SK-N-SH (cell line): ENCODE measurements around the gene TRMT10B. TPM values are rescaled to one million over a fixed set of nuclear protein-coding genes. Genes with fewer than 3 reads are reported as not detected.
"Not testable (repeated sequence)": the region's sequence is repeated elsewhere in the genome, so short reads cannot be mapped to it uniquely, and the experiment has no call there.

Experiments
- CTCF ChIA-PET: fragments of 300-600, 350-600 bp; formaldehyde crosslinking; extraction: SDS; loops from one replicate; lab custom pipeline; 2021; lab: Yijun Ruan, JAX
- POLR2A ChIA-PET: fragments of 350-600 bp; sonication (Branson Sonifier 250); formaldehyde crosslinking; extraction: SDS; loops from one replicate; lab custom pipeline; 2020; ENCODE audit warnings: antibody characterized with exemption, inconsistent platforms; lab: Yijun Ruan, JAX
- DNase-seq: peaks from one replicate; pipeline ENCODE4 v3.0.0; 2012
- H2AFZ ChIP-seq: fragments of 200-600 bp; sonication (generic); 2 replicates; pipeline ENCODE4 v1.8.1; 2016; ENCODE audit warnings: antibody characterized with exemption, mild to moderate bottlenecking, low read depth
- H3F3A ChIP-seq: fragments of 200-600 bp; sonication (generic); replicated peaks from 2 replicates; pipeline ENCODE3; 2016; ENCODE audit warnings: antibody characterized with exemption, mild to moderate bottlenecking; ENCODE audit not compliant: insufficient read depth
- H3K27ac ChIP-seq, 2 experiments: fragments of 200-500 bp in 1 of 2; fragments of 200-600 bp in 1 of 2; sonication (Bioruptor generic) in 1 of 2; sonication (generic), shearing (Covaris generic) in 1 of 2; 2 replicates each; pipeline versions ENCODE4 v1.5.1 to v1.6.1; 2014 to 2016; ENCODE audit warnings: low read depth in 2 of 2, inconsistent platforms in 1 of 2, low read length in 1 of 2, mild to moderate bottlenecking in 1 of 2, mixed read lengths in 1 of 2
- H3K27me3 ChIP-seq: fragments of 200-600 bp; sonication (generic), shearing (Covaris generic); 2 replicates; pipeline ENCODE4 v1.6.1; 2016; ENCODE audit warnings: mixed run types; ENCODE audit not compliant: insufficient read depth
- H3K36me3 ChIP-seq, 2 experiments: fragments of 200-500 bp in 1 of 2; fragments of 200-600 bp in 1 of 2; sonication (Bioruptor generic) in 1 of 2; sonication (generic) in 1 of 2; replicated peaks in 1 of 2; 2 replicates each; pipeline versions ENCODE3 to v1.5.1; 2014 to 2016; ENCODE audit warnings: low read length in 1 of 2, mild to moderate bottlenecking in 1 of 2; ENCODE audit not compliant: insufficient read depth in 2 of 2, control insufficient read depth in 1 of 2
- H3K4me1 ChIP-seq, 2 experiments: fragments of 200-500 bp in 1 of 2; fragments of 200-600 bp in 1 of 2; sonication (Bioruptor generic) in 1 of 2; sonication (generic), shearing (Covaris generic) in 1 of 2; 2 replicates each; pipeline versions ENCODE4 v1.5.1 to v1.6.1; 2014 to 2016; ENCODE audit warnings: low read depth in 1 of 2, low read length in 1 of 2, mixed run types in 1 of 2; ENCODE audit not compliant: insufficient read depth in 2 of 2, control insufficient read depth in 1 of 2
- H3K4me2 ChIP-seq: fragments of 200-600 bp; sonication (generic), shearing (Covaris generic); 2 replicates; pipeline ENCODE4 v1.6.1; 2017; ENCODE audit warnings: mixed run types
- H3K4me3 ChIP-seq, 2 experiments: fragments of 200-500 bp in 1 of 2; fragments of 200-600 bp in 1 of 2; sonication (Bioruptor generic) in 1 of 2; sonication (generic), shearing (Covaris generic) in 1 of 2; 2 replicates each; pipeline versions ENCODE4 v1.5.1 to v1.8.1; 2014 to 2016; ENCODE audit warnings: low read depth in 2 of 2, inconsistent platforms in 1 of 2, low read length in 1 of 2, mild to moderate bottlenecking in 1 of 2, mixed read lengths in 1 of 2, moderate library complexity in 1 of 2
- H3K79me2 ChIP-seq: fragments of 200-600 bp; sonication (generic); 2 replicates; pipeline ENCODE4 v1.8.1; 2017; ENCODE audit warnings: mild to moderate bottlenecking; ENCODE audit not compliant: insufficient read depth
- H3K9ac ChIP-seq: fragments of 200-600 bp; sonication (generic); 2 replicates; pipeline ENCODE4 v1.6.1; 2017; ENCODE audit warnings: mixed run types
- H3K9me2 ChIP-seq: fragments of 200-600 bp; sonication (generic); 2 replicates; pipeline ENCODE4 v1.6.1; 2017; ENCODE audit warnings: mixed run types
- H3K9me3 ChIP-seq: fragments of 200-600 bp; sonication (generic); 2 replicates; pipeline ENCODE4 v1.6.1; 2017; ENCODE audit warnings: mixed run types, mild to moderate bottlenecking, moderate library complexity
- H4K20me1 ChIP-seq: fragments of 200-600 bp; sonication (generic); 2 replicates; pipeline ENCODE4 v1.6.1; 2017; ENCODE audit warnings: mild to moderate bottlenecking, mixed run types; ENCODE audit not compliant: insufficient read depth
- EZH2phosphoT487 ChIP-seq: fragments of 200-600 bp; sonication (generic); IDR thresholded peaks from 2 replicates; pipeline ENCODE4 v1.6.1; 2017; ENCODE audit warnings: low read depth, mixed run types, mild to moderate bottlenecking, antibody characterized with exemption, moderate library complexity, borderline replicate concordance
- FOXM1 ChIP-seq: IDR thresholded peaks from 2 replicates; pipeline ENCODE4 v1.4.0; 2012; ENCODE audit warnings: low read depth, mild to moderate bottlenecking
- MXI1 ChIP-seq: IDR thresholded peaks from 2 replicates; pipeline ENCODE4 v1.6.1; 2012; ENCODE audit warnings: mild to moderate bottlenecking, low read depth, low read length, improper control_type of control experiment
- NFIC ChIP-seq: IDR thresholded peaks from 2 replicates; pipeline ENCODE4 v1.4.0; 2012; ENCODE audit warnings: borderline replicate concordance
- PBX3 ChIP-seq: IDR thresholded peaks from 2 replicates; pipeline ENCODE4; 2012
- RXRA ChIP-seq: IDR thresholded peaks from 2 replicates; pipeline ENCODE4 v1.4.0; 2012; ENCODE audit warnings: low read depth, mild to moderate bottlenecking, borderline replicate concordance
- USF1 ChIP-seq: IDR thresholded peaks from 2 replicates; pipeline ENCODE4 v1.4.0; 2012; ENCODE audit warnings: low read depth, borderline replicate concordance
- WGBS: methylation state at CpG from one replicate; pipeline ENCODE4 v1.1.6; 2017; ENCODE audit warnings: low lambda C conversion rate; 5-methylcytosine and 5-hydroxymethylcytosine counted together
- polyA plus RNA-seq, 3 experiments: library from polyadenylated mRNA; depleted of rRNA; stranded (reverse); fragments of >200 nt; gene quantifications; 2 replicates each; pipeline ENCODE4 v1.2.3, GENCODE V29; 2012
- TF ChIP-seq, protein P1 (sequence below): IDR thresholded peaks from 2 replicates; pipeline ENCODE4 v1.4.0; 2012; ENCODE audit warnings: low read depth
- TF ChIP-seq, protein P2 (sequence below): IDR thresholded peaks from 2 replicates; pipeline ENCODE4 v1.4.0; 2012; ENCODE audit warnings: low read depth, borderline replicate concordance

Gene TRMT10B
- polyA plus RNA-seq, 1 of the 3 experiments (the other 2 are of a cell fraction): 7.3 TPM

- TF ChIP-seq USF1: no peak
- no peak for TF ChIP-seq RXRA
Observed at GRCh38 chr9:37761511-37761910, 7.9 kb downstream of the TRMT10B start (continued).

DNA sequence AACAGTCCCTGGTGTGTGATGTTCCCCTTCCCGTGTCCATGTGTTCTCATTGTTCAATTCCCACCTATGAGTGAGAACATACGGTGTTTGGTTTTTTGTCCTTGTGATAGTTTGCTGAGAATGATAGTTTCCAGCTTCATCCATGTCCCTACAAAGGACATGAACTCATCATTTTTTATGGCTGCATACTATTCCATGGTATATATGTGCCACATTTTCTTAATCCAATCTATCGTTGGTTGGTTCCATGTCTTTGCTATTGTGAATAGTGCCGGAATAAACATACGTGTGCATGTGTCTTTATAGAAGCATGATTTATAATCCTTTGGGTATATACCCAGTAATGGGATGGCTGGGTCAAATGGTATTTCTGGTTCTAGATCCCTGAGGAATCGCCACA lies 11.7 kb downstream of the TRMT10B start:
- DNase-seq, CTCF ChIA-PET, H4K20me1 ChIP-seq, H3K4me1 ChIP-seq, H3K27ac ChIP-seq, H3K79me2 ChIP-seq, H2AFZ ChIP-seq, H3K9ac ChIP-seq, POLR2A ChIA-PET, H3K27me3 ChIP-seq, H3F3A ChIP-seq, H3K4me2 ChIP-seq, H3K4me3 ChIP-seq, H3K9me3 ChIP-seq, H3K9me2 ChIP-seq: not testable (repeated sequence)
- WGBS: 83% methylated on average over 6 of the region's 6 CpGs
- H3K36me3 ChIP-seq: peaks cover 0 to 16% of the 10 kb centered on the region in 2 experiments

DNA sequence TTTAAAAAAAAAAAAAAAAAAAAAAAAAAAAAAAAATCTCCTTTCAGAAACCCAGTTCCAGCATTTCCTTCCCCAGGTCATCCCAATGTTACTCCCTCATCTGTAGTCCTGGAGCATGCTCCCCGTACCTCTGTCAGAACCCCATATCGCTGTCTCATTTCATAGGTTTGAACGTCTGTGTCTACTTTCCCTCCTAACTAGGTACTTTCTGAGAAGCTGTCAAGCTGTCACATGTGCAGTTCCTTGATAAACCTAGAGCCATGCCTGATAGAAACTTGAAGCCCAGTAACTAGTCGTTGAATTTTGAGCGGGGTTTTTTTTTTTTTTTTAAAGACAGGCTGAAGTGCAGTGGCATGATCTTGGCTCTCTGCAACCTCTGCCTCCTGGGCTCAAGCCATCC lies 15.7 kb downstream of the TRMT10B start:
- no peak overlapping the region for H3K4me3 ChIP-seq
- H3K36me3 ChIP-seq: peaks cover 5 to 24% of the 10 kb centered on the region in 2 experiments
- no peaks in the 10 kb centered on the region for H3K4me1 ChIP-seq
- no peaks in the 10 kb centered on the region for H3K27me3 ChIP-seq
- H3K9me2 ChIP-seq: no peaks in the 10 kb centered on the region
- 86% methylated on average over 5 of the region's 5 CpGs for WGBS
- CTCF ChIA-PET: no interaction called here
- no peak overlapping the region for H2AFZ ChIP-seq
- POLR2A ChIA-PET: no interaction called here
- H4K20me1 ChIP-seq: no peaks in the 10 kb centered on the region
- DNase-seq: no peak
- H3K9ac ChIP-seq: no peak overlapping the region
- H3K27ac ChIP-seq: no peak overlapping the region
- TF ChIP-seq MXI1 (no peak), FOXM1 (no peak), EZH2phosphoT487 (no peak), PBX3 (no peak), NFIC (no peak)
- TF ChIP-seq, protein P1, sequence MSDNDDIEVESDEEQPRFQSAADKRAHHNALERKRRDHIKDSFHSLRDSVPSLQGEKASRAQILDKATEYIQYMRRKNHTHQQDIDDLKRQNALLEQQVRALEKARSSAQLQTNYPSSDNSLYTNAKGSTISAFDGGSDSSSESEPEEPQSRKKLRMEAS: no peak
- TF ChIP-seq, protein P2, sequence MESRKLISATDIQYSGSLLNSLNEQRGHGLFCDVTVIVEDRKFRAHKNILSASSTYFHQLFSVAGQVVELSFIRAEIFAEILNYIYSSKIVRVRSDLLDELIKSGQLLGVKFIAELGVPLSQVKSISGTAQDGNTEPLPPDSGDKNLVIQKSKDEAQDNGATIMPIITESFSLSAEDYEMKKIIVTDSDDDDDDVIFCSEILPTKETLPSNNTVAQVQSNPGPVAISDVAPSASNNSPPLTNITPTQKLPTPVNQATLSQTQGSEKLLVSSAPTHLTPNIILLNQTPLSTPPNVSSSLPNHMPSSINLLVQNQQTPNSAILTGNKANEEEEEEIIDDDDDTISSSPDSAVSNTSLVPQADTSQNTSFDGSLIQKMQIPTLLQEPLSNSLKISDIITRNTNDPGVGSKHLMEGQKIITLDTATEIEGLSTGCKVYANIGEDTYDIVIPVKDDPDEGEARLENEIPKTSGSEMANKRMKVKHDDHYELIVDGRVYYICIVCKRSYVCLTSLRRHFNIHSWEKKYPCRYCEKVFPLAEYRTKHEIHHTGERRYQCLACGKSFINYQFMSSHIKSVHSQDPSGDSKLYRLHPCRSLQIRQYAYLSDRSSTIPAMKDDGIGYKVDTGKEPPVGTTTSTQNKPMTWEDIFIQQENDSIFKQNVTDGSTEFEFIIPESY: no peak
- 0 out of 2 replicates have a peak, but pooled peaks cover 3% of the 10 kb centered on the region for H3K79me2 ChIP-seq
- H3K9me3 ChIP-seq: no peaks in the 10 kb centered on the region
- no peak overlapping the region for H3K4me2 ChIP-seq
- no peaks in the 10 kb centered on the region for H3F3A ChIP-seq
